Spinal cord (tissue), 10 donors: ENCODE data around the gene SV2C. TPM values are rescaled to one million over a fixed set of nuclear protein-coding genes. Genes with fewer than 3 reads are reported as not detected.
"Not testable (repeated sequence)": the region's sequence is repeated elsewhere in the genome, so short reads cannot be mapped to it uniquely, and the experiment has no call there.

Source experiments
- DNase-seq, 6 donors: peaks; one replicate each; pipeline versions ENCODE4 v3.0.0 to v3.0.0-alpha.2; 2013 to 2015; ENCODE audit warnings: low spot score in 6 of 6, low read depth in 4 of 6
- H3K27ac ChIP-seq: one replicate; pipeline ENCODE4 v1.5.1; 2013; ENCODE audit warnings: low read depth, low read length, control low read depth
- H3K27me3 ChIP-seq: one replicate; pipeline ENCODE4 v1.6.1; 2013; ENCODE audit warnings: low read length; ENCODE audit not compliant: control insufficient read depth, insufficient read depth
- H3K36me3 ChIP-seq: one replicate; pipeline ENCODE4 v1.6.1; 2013; ENCODE audit warnings: low read length; ENCODE audit not compliant: control insufficient read depth, insufficient read depth
- H3K4me1 ChIP-seq: one replicate; pipeline ENCODE4 v1.6.1; 2013; ENCODE audit warnings: low read length; ENCODE audit not compliant: control insufficient read depth, insufficient read depth
- H3K4me3 ChIP-seq: one replicate; pipeline ENCODE4 v1.5.1; 2013; ENCODE audit warnings: low read depth, low read length, control low read depth
- H3K9me3 ChIP-seq: one replicate; pipeline ENCODE4 v1.6.1; 2013; ENCODE audit warnings: low read length; ENCODE audit not compliant: control insufficient read depth, insufficient read depth
- WGBS: methylation state at CpG from one replicate; pipeline ENCODE4 v1.1.5; 2013; ENCODE audit warnings: missing lambda C conversion rate; ENCODE audit not compliant: insufficient coverage; 5-methylcytosine and 5-hydroxymethylcytosine counted together
- polyA plus RNA-seq, 2 donors: library from polyadenylated mRNA; unstranded; fragments of 120-200 nt; gene quantifications; one replicate each; pipeline ENCODE4 v1.2.1, GENCODE V29; 2013; ENCODE audit not compliant: insufficient read length in 2 of 2
- total RNA-seq, 2 donors: library from RNA; depleted of rRNA in 1 of 2; stranded (reverse); fragments of 120-200 nt in 1 of 2; fragments of >200 nt in 1 of 2; gene quantifications; one replicate each; pipeline versions ENCODE4 v1.2.3 to v1.2.4, GENCODE V29; 2013 to 2014
- donor health status: healthy.

The SV2C gene
- total and polyA plus RNA-seq, 4 donors = 16.2 to 66.7 (median 40.2) TPM

- H3K36me3 ChIP-seq = no peaks in the 10 kb centered on the region
- peak in 1 of 6 donors; percentile 62 for DNase-seq
- no peak overlapping the region for H3K27ac ChIP-seq
- no peaks in the 10 kb centered on the region for H3K9me3 ChIP-seq
- H3K4me3 ChIP-seq = no peak overlapping the region
- H3K4me1 ChIP-seq = no peaks in the 10 kb centered on the region
- no peaks in the 10 kb centered on the region for H3K27me3 ChIP-seq
- WGBS = 65% methylated on average over 2 of the region's 4 CpGs
Observed at GRCh38 chr5:76234665-76235064, 151.5 kb downstream of the SV2C start.

GRCh38 chr5:76236684-76237083 is 153.5 kb downstream of the SV2C start:
- Histone ChIP-seq H3K27ac (no peak overlapping the region), H3K27me3 (no peaks in the 10 kb centered on the region), H3K4me1 (no peaks in the 10 kb centered on the region), H3K36me3 (no peaks in the 10 kb centered on the region), H3K4me3 (no peak overlapping the region), H3K9me3 (no peaks in the 10 kb centered on the region)
- WGBS = 81% methylated on average over 3 of the region's 4 CpGs
- no peak for DNase-seq

- Histone ChIP-seq H3K9me3 (no peaks in the 10 kb centered on the region), H3K27me3 (no peaks in the 10 kb centered on the region), H3K27ac (no peak overlapping the region), H3K4me3 (no peak overlapping the region), H3K4me1 (peaks cover 5% of the 10 kb centered on the region), H3K36me3 (no peaks in the 10 kb centered on the region)
- WGBS = no CpG with 5 or more reads among the region's 2 CpGs
- peak in 1 of 6 donors; percentile 68 for DNase-seq
Observed at GRCh38 chr5:76240336-76240735, 157.2 kb downstream of the SV2C start.

DNA sequence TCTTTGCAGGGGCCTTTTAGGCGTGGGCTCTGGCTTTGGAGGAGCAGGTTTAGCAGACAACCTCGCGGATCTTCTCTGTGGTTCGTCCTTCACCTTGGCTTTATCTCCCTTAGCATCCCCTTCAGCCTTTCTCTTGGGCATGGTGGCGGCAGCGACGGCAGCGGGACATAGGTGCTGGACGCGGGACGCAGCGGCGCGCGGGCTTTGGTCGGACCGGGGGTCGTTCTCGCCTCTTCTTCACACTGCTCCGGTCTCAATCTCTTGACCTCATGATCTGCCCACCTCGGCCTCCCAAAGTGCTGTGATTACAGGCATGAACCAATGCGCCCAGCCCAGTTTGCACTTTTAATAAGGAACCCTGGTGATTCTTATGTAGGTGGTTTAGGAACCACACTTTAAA is 159.0 kb downstream of the SV2C start:
- not testable (repeated sequence) for DNase-seq, H3K9me3 ChIP-seq, H3K27me3 ChIP-seq, H3K27ac ChIP-seq, H3K4me1 ChIP-seq, H3K36me3 ChIP-seq, H3K4me3 ChIP-seq
- WGBS = 95% methylated on average over 19 of the region's 22 CpGs

- no peak for DNase-seq
- Histone ChIP-seq H3K36me3 (no peaks in the 10 kb centered on the region), H3K4me1 (peaks cover 5% of the 10 kb centered on the region), H3K4me3 (no peak overlapping the region), H3K27me3 (no peaks in the 10 kb centered on the region), H3K9me3 (no peaks in the 10 kb centered on the region), H3K27ac (no peak overlapping the region)
- WGBS = 50% methylated on average over 1 of the region's 3 CpGs
Observed at GRCh38 chr5:76245590-76245989, 162.4 kb downstream of the SV2C start.

- Histone ChIP-seq H3K9me3 (no peaks in the 10 kb centered on the region), H3K4me1 (no peaks in the 10 kb centered on the region), H3K27ac (no peak overlapping the region), H3K36me3 (no peaks in the 10 kb centered on the region), H3K4me3 (no peak overlapping the region), H3K27me3 (no peaks in the 10 kb centered on the region)
- DNase-seq = peak in 1 of 6 donors; percentile 83
- 67% methylated on average over 3 of the region's 7 CpGs for WGBS
Observed at GRCh38 chr5:76249621-76250020, 166.4 kb downstream of the SV2C start.

GRCh38 chr5:76250463-76250862 is 167.3 kb downstream of the SV2C start:
- 80% methylated on average over 1 of the region's 5 CpGs for WGBS
- H3K36me3 ChIP-seq = no peaks in the 10 kb centered on the region
- H3K4me1 ChIP-seq = peaks cover 1% of the 10 kb centered on the region
- no peaks in the 10 kb centered on the region for H3K9me3 ChIP-seq
- H3K27ac ChIP-seq = no peak overlapping the region
- no peak overlapping the region for H3K4me3 ChIP-seq
- no peak for DNase-seq
- H3K27me3 ChIP-seq = no peaks in the 10 kb centered on the region

- no peak for DNase-seq
Observed at GRCh38 chr5:76251656-76252055, 168.5 kb downstream of the SV2C start.

GRCh38 chr5:76252437-76252836 is 169.3 kb downstream of the SV2C start:
- H3K36me3 ChIP-seq = no peaks in the 10 kb centered on the region
- no peak overlapping the region for H3K27ac ChIP-seq
- H3K4me3 ChIP-seq = no peak overlapping the region
- no peaks in the 10 kb centered on the region for H3K27me3 ChIP-seq
- WGBS = no CpG with 5 or more reads among the region's 2 CpGs
- H3K9me3 ChIP-seq = no peaks in the 10 kb centered on the region
- H3K4me1 ChIP-seq = peaks cover 9% of the 10 kb centered on the region
- DNase-seq = no peak

More at GRCh38 chr5:76251656-76252055, 168.5 kb downstream of the SV2C start:
- H3K4me1 ChIP-seq = peaks cover 9% of the 10 kb centered on the region
- H3K27me3 ChIP-seq = no peaks in the 10 kb centered on the region
- H3K4me3 ChIP-seq = no peak overlapping the region
- no CpG with 5 or more reads among the region's 2 CpGs for WGBS
- no peaks in the 10 kb centered on the region for H3K36me3 ChIP-seq
- H3K9me3 ChIP-seq = no peaks in the 10 kb centered on the region
- H3K27ac ChIP-seq = no peak overlapping the region

- no peak overlapping the region for H3K27ac ChIP-seq
- H3K9me3 ChIP-seq = no peaks in the 10 kb centered on the region
- DNase-seq = peak in 5 of 6 donors; percentile 61 to 95 (median 69)
- peaks cover 9% of the 10 kb centered on the region for H3K4me1 ChIP-seq
- no peak overlapping the region for H3K4me3 ChIP-seq
- H3K36me3 ChIP-seq = no peaks in the 10 kb centered on the region
- no peaks in the 10 kb centered on the region for H3K27me3 ChIP-seq
- 28% methylated on average over 6 of the region's 8 CpGs for WGBS
Observed at GRCh38 chr5:76256116-76256889, 173.1 kb downstream of the SV2C start.
